SK-N-DZ (cell line): ENCODE data around the gene FOXP4.

Source experiments
- DNase-seq: peaks from one replicate; pipeline ENCODE4 v3.0.0-alpha.2; 2015; ENCODE audit warnings: low spot score

FOXP4 gene

DNA sequence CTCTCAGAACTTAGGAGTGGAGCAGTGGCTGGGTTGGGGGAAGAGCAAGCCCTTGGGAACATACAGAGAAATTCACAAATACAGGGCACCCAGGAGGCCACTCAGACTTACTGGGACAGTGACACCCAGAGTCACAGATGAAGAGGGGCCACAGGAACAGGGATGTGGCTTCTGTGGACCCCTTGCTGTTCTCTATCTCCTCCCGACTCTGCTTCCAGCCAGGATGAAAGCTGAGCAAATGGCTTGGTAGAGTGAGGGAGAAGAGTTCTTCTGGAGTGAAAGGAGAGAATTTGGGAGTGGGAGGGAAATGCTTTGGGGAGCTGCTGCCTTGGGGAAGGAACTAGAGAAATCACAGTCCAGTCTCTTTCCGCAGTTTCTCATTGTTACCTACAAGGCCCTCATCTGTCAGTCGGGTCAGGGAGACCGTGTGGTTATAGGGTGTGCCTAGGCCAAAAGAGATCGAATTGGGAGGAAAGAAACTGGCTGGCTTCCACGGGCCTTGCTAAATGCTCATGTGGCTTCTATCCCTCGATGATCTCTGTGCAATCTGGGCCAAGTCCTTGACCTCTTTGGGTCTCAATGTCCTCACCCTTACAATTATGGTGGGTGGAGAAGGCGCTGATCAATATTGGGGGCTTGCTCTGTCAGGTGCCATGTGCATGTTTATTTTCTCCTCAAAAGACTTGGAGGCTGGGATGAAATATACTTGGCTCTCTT is 17.0 kb downstream of the FOXP4 start:
- no peak for DNase-seq

DNA sequence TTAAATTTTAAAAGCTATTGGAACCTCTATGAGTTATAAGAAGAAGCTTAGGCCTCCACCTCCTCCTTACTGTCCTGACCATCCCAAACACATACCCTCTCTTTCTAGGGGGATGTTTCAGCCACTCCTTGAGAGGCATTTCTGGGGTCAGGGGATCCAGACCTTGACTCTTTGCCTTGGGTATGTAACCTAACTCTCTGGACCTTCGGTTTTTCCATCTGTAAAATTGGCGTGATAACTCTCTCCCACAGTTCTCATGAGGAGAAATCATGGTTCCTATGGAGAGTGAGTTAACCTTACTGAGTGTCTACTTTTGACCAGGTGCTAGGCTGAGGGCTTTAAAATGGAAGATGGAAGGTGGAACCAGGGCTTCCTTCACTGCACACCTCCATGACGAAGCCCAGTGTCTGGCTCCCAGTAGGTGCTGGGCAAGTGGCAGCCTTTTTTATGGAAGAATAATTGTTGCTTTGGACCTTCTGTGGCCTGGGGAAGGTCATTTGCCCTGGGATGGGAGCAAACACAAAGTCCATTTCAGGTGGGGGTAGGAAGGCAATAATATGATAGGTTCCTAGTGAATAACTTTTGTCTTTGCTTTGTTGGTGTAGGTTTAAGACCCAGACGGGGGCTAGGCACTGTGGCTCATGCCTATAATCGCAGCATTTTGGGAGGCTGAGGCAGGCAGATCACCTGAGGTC is 18.4 kb downstream of the FOXP4 start:
- DNase-seq, result no peak

DNA sequence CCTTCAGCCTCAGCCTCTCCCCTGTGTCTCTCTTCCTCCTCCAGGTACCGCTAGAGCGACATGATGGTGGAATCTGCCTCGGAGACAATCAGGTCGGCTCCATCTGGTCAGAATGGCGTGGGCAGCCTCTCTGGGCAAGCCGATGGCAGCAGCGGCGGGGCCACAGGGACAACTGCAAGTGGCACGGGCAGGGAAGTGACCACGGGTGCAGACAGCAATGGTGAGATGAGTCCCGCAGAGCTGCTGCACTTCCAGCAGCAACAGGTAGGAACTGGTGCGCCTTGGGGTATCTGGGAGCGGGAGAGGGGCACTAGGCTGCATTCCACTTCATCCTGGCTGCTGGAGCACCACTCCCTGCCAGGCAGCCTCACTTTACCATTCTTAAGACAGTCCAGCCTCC is 19.5 kb downstream of the FOXP4 start:
- DNase-seq, result no peak

DNA sequence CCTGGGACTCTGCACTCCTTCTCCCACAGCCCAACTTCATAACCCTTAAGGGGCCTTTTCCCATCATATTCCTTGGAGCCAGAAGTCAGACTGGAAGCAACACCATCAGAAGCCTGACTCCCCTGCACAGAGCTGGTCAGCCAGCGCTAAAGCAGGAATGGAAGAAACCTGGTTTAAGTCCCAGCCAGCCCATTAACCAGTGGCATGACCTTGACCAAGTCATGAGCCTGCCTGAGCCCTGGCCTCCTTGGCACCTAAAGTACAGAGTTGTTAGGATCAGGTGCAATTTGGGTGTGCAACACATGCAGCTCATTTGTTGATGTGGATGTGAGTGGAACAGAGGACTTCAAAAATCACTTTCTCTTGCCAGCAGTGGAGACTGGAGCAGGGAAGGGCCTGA is 20.8 kb downstream of the FOXP4 start:
- no peak for DNase-seq

DNA sequence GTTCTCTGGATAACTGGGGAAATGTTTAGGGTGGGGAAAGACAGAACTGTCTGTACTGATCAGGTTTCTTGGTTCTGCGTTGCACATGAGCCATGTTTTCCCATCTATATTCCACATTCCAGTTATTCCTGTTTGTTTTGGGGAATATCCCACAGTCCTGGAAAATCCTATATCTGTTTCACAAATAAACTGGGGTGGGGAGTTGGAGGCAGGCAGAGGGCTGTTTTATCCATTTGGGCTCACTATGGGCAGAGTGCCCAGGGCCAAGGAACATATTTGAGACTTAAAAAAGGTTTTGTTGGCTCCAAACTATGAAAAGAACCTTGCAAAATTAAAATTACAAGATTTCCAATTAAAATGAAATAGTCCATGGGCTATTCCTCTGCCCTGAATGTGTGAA is 21.5 kb downstream of the FOXP4 start:
- no peak for DNase-seq

DNA sequence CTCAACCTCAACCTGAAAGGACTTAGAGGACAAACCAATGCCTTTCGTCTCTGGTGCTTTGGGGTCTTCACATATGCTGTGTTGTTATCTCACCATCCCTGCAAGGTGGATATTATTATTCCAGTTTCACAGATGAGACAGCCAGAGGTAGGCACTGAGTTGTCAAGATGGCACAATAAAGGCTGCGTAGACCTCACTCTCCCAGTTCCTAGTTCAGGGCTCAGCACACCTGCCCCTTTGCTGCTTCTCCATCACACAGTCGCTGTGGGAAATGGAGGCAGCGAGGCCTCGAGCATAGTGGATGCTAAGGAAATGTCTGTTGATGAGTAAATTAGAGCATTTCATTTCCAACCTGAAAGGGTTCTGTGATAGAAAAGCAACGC is 22.0 kb downstream of the FOXP4 start:
- no peak for DNase-seq

DNA sequence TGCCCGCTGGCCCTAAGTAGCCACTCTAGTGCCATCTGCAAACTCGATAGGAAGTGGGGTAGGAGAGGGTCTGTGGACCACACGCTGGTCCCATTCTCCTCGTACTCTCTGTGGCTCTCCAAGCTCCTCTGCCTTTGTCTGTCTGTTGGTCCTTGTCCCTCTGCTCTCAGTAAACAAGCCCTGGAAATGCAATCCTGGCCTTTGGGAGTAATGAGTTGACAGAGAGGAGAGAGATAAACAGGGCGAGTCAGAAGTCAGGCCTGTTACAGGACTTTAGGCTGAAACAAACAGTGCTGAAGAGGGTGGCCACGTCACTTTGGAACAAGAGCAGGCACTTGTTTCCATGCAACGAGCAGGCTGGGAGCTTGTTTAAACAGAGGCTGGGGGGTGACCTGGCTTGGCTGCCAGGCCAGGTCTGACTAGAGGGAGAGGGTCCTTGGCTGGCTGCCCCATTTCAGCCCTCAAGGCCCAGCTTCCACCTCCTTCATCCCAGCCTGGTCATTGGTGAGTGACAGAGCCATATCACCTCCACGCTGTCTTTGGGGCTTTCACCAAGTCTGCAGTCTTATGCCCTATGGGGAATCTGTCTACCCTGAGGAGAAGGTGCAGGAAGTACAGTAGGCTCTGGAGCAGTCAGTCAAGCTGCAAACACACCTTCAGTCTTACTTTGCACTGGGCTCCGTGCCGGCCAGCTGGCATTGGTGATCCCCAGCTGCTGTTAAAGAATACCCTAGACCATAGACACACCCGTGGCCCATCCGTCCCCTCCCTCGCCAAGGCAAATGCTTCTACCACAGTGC is 22.6 kb downstream of the FOXP4 start:
- no peak for DNase-seq

DNA sequence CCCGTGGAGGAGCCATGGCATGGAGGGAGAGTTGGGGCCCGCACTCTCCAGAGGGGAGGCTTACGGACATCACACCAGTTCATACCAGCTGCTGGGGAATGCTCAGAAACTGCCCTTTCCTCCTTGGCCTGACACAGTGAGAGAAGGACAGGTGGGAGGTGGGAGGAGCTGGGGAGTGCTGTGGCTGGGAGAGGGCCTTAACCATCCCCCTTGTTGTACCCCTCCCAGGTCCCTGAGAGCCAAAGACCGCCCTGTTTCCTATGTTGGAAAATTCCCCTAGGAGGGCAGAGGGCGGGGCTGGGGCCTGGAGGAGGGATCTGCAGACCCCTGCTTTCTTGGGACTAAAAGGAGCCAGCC is 24.1 kb downstream of the FOXP4 start:
- DNase-seq, result no peak

DNA sequence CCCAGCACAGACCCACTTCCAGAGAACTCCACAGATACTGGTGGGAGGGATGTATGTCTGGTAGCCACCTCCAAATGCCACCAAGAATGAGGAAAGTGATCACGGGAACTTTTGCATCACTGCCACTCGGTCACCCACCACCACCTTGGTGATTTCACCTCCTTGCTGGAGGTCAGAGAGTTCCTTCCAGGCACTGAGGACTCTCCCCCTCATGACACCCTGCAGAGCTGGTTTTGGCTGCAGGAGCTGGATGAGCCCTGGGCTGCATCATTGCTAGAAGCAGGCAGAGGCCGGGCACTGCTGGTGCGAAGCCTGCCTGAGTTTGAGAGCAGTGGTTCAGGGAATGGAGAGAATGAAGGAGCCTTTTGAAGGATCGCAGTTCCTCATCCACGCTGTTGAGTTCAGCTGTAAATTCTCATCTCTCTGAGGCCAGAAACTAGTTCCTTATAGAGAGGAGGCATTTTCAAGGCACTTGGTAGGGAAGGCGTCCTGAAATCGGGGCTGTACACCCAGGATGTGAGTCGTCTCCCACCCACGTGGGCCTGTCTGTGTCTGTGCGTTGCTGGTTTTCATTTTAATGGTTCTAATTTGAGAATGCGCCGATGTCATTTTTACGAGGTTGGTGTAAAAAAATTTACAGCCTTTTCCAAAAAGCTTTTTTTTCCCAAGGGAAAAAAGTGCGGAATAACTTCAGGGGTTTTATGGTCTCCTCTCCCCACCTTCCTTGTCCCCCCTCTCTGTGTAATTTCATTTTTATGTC is 25.0 kb downstream of the FOXP4 start:
- no peak for DNase-seq

DNA sequence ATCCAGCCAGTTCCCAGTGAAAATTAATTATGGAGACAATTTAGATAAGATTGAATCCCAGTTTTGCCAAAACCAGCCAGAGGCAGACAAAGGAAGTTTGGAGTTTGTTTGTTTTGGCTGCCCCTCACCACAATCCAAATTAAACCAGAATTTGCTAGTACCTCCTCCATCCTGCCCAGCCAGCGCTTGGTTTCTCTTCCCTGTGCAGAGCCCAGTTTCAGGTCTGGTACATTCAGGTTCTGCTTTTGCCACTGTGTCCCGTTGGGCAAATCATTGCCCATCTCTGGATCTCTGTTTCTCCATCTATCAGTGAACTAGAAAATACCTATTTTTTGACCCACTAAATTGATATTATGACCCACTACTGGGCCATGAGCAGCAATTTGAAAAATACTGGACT is 26.4 kb downstream of the FOXP4 start:
- no peak for DNase-seq

DNA sequence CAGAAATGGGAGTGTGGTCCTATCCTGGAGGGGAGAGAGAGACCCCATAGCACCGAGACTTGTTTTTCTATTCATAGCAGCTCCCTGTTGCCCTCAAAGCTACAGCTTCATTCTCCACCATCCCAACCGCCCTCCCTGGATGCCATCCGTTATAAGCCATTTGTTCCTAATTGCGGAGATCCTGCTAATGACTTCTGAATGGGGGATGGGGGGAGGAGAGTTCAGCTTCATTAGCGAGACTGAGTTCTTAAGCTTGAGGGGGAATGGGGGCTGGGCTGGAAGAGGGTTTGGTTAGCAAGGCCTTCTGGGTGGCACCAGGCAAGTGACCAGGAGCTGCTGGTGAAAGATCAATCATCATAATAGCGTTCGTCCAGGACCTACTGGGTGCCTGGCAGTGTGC is 27.1 kb downstream of the FOXP4 start:
- DNase-seq, result no peak

DNA sequence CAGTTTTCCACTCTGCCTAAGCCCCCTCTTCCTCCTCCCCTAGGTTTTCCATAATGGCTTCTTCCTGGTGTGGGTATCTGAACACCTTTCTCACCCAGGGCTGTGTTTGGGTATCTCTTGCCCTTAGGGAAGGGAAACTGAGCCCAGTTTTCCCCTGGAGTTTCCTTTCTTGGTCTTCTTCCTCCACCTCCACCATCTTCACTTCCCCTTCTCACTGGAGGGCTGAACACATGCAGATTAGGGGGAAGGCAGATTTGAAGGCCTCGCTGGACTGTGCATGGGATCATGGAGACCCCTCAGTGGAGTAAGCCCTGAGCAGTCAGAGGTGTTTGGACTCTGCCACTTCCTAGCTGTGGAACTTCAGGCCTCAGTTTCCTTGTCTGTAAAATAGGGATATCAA is 27.8 kb downstream of the FOXP4 start:
- DNase-seq, result no peak

DNA sequence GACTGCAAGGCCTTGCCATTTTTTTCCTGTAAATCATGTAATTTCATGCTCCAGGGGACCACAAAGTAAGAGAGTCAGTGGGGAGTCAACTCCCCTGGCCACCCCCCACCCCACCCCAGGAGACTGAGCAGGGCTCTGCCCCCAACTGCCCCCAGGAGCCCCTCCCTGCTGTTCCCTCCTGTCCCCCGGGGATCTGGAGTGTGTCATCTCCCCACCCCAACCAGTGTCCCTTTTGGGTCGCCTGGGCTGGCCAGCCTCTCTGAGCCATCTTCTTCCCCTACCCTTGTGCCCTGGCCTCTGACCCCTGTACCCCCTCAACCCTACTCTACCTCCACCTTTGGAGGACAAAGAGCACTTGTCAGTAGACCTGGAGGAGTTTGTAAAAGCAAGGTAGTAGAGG is 29.4 kb downstream of the FOXP4 start:
- no peak for DNase-seq

DNA sequence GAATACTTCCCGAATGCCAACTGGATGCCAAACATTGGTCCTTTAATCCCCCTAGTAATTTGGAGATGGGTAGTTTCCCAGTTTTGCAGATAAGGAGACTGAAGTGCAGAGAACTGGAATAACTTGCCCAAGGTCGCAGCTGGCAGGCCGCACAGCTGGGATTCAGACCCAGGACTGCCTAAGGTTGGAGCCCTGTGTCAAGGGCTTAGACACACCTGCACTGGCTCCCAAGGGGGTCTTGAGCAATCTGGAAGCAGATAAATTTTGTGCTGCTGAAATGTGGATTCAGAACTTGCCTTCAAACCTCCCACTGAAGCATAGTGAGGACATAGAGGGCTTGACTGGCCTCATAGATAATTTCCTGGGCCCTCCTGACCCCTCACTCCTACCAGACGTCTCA is 30.5 kb downstream of the FOXP4 start:
- DNase-seq, result no peak

DNA sequence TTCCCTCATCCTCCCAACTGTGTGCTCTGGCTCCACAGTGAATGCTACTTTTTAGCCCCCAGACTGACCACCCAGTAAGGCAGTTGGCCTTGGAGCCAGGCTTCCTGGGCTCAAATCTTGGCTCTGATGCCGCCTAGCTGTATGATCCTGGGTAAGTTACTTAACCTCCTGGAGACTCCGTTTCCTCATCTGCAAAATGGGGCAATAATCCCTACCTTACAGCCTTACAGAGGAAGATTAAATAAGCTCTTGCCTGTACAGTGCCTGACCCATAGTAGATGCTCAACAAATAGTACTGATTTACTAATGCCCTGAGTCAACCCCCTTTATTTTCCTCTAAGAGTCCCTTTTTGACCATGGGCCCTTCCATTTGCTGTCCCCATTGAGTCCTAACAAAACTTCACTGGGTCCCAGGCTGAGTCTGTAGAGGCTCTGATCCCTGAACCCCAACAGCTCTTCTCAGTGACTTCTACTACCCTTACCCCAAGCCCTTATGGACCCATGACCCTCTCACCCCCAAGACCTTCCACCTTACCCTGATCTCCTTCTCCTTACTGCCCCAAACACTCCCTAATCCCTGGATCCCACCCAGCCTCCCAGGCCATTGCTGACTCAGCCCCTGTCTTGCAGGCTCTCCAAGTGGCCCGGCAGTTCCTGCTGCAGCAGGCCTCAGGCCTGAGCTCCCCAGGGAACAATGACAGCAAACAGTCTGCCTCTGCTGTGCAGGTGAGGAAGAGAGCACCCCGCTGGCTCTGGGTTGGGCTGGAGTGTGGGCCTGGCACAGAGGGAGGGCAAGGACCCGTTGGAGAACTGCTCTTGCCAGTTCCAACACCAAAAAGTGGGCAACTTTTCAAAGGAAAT is 31.4 kb downstream of the FOXP4 start:
- DNase-seq, result no peak

DNA sequence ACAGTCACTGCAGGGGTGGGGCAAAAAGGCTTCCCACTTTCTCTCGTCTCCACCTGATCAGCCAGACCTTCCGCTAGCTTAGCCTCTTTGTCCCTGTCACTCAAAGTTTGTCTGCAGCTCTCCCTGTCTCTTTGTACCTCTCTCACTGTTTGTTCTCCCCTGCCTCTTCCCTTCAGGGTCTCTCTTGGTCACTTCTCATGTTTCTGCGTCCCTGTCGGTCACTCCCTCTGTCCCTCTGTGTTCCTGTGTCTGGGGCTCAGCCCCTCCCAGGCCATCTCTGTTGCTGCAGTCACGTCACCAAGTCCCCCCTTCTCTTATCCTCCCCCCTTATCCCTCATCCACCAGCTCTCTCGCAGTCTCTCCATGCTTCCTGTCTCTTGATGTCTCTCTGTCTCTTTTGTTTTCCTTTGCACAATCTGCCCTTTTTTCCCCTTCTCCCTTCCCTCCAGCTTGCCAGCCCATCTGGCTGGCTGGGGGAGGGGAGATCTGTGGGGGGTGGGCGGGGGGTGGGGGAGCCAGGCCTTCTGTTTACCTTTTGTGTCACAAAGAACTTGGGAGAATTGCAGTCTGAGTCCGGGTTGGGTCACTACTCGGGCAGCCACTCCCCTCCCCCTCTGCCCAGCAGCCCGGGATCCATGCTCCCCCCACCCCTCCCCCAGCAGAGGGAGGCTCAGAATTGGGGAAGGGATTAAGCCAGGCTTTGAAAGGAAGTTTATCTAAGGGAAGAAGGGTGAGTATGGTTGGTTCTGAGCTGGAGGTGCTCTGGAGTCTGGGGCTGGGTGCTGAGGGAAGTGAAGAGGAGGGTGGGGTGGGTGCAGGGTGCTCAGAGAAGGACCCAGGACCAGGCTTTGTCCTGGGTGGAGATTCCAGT is 32.3 kb downstream of the FOXP4 start:
- DNase-seq, result no peak

DNA sequence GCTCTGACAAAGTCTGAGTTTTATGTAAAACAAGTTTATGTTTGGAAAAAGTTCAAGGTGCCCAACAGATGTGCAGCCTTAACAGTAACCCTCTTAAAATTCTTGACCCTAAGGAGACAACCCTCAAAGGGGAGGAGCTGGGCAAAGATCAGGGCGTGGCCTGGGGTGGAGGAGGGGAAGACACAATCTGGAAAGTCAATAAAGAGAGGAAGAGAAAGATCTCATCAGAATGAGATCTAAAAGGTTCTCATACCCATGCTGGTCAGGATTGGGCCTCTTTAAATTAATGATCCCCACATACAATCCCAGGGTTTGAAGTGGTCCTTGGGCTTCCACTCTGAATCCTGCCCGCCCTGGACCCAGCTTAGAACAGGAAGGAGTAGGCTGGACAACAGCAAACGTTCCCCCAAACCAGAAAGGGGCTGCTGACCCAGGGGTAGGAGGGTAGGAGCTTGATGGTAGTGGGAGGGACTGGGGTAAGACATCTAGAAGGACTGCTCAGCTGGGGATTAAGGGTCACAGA is 33.0 kb downstream of the FOXP4 start:
- DNase-seq, result no peak

DNA sequence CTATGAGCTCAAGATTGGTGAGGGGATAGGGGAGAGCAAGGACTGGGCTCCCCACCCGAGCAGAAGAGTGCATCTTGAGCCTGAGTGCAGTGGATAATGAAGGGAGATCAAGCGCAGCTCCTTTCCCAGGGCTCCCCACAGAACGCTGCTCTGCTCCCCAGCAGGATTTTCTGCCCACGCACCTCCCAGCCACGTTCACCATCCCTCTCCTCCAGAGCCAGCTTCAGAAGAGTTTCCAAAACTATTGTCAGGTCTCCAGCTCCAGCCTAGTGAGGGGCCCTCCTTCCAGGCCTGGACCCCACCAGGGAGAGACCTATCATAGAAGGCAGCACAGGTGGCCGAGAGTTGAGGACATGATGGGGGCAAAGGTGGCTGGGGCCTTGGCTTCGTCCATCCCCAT is 34.5 kb downstream of the FOXP4 start:
- no peak for DNase-seq

DNA sequence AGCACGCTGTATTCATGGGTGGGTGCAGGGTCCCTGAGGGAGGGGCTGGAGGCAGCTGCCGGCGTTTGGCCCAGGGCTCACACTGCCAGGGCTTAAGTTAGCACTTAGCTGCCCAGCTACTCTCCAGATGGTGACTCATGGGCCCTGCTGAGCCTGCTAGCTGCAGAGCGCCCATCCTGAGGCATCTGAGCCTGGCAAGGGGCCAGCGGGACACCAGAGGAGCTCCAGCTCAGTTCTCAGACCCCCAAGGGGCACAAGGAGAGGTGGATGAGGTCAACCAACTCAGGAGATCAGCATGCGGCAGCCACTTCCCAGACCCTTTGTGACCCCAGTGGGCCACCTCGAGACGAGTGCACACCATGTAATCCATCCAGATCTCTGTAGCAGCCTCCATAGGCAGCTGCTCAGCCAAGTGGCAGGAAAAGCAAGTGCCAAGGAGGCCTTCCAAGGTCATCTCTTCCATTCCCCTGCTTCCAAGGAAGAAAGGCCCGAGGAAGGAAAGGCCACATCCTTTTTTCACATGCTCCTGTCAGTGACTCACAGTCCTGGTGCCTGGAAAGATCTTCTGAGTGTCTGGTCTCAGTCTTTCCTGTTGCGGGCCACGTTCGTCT is 35.3 kb downstream of the FOXP4 start:
- no peak for DNase-seq

DNA sequence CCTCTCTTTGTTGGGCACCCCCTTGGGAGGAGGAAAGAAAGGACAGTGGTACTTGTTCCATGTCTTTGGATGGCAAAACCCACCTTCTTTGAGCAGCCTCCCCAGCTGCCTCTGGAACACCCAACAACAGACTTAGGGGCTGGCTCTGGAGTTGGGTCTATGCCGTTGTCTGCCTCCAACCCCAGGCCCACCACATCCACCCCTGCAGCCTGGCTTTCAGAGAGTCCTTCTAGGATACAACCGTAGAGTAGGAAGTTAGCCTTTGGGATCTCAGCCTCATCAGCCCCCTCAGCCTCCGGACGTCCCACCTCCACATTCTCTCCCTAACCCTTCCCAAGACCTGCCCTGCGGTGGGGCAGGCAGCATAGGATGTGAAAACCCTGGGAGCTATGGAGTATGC is 36.4 kb downstream of the FOXP4 start:
- DNase-seq, result no peak
